HG02798 (cell line): ENCODE results near the gene WDR7.

Experiments
- ATAC-seq: cut with Tn5 transposase; IDR thresholded peaks from one replicate; pipeline ENCODE4 v1.9.1; 2021; ENCODE audit warnings: mild to moderate bottlenecking; ENCODE audit not compliant: unreplicated experiment, poor library complexity

Gene WDR7

DNA sequence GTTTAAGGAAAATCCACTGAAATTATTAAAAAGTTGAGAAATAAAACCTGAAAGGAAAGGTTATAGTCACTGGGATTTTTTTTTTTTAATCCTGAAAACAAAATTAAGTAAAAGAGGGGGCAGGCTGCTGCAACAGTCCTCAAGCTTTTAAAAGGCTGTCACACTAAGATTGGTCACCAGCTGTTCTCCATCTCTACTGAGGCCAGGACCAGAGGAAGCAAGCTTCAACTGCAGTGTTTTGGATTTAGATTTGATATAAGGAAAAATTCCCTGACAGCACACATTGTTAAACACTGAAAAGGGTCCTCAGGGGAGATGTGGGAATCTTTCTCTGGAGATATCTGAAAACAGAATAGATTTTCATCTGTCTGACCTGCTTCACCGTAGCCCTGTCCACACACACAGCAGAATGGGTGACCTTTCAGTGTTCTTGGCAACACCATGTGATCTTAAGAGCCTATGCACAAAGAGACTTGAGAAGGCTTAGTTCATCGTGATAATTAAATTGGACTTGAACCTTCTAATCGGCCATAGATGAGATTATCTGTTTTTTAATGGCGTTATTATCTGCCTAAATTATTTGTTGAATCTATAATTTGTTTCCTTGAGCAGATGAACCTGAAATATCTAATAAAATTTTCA is 363.7 kb downstream of the WDR7 start:
- no peak for ATAC-seq

DNA sequence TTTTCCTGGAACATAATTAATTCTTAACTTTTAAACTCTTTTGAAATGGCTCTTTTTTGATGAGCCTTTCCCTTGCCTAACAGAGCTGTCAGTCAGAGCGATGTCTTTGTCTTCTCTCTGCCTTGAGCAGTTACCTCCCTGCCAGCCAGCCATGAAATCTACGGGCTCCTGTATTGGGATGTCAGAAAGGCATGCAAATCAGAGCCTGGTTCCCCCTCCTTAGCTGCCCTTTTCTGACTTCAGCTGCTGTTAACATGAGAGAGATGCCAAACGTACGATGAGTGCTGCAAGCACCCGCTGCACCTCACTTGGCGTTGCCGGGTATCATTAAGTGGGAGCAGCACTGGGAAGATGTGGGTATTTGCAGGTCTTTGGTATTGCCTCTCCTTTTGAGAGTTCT is 364.3 kb downstream of the WDR7 start:
- no peak for ATAC-seq

DNA sequence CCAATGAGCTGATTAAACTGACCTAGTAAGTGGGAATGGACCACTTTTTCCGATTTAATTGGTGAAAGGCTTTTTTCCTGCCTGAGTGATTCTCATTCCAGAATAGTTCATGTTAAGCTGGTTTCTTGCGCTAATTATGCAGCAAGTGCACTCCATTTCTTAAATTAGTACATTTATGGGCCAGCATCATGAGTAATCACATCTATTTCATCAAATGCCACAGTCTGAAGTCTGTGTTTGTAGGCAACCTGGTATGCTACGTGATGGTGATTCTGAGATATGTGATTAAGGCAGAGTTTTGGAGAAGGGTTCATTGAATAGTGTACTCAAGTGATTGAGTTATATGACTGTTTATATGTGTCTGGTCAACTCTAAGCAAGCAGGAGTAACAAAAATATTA is 367.7 kb downstream of the WDR7 start:
- ATAC-seq, result no peak

DNA sequence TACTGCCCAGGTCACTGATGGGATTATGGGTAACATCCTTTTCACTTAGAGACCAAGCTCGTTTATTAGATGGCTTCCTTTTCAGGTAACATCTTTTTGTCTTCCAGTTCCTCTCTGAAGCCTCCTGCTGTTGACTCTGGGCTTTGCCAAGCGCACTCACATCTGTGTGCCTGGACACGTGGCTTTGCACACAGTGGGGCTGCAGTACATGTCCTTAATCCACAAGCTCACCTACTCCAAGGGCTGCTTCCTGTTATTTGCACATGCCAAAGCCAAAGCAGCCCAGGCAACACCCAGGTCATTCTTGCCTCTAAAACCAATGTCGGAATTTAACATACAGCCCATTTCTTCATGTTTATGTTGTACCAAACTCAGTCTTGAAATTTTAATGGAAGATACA is 371.6 kb downstream of the WDR7 start:
- ATAC-seq, result no peak

DNA sequence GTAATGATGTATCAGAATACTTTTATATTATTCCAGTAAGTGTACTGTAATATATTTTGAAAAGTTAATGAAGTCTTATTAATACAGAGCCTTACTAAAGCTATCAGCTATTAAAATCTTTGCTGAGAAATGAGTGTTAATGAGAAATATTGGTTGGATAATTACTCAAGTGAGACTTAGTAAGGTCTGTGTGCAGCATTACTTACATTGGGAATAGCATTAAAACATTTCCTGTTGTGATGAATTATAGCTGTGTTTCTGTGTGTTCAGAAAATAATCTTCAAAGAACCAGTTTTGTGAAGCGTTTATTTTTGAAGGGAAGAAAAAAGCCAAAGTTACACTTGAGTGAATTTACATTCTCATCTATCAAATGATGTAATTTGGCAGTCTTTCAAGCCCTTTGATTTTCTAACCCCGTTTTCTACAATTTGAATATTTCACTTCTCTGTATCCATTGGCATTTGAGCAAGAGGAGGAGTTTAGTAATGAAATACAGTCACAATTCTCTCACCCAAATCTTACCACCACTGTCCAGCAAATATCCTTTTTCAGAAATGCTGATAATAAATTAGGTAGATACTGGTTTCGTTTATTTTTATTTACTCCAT is 372.2 kb downstream of the WDR7 start:
- ATAC-seq, result no peak

DNA sequence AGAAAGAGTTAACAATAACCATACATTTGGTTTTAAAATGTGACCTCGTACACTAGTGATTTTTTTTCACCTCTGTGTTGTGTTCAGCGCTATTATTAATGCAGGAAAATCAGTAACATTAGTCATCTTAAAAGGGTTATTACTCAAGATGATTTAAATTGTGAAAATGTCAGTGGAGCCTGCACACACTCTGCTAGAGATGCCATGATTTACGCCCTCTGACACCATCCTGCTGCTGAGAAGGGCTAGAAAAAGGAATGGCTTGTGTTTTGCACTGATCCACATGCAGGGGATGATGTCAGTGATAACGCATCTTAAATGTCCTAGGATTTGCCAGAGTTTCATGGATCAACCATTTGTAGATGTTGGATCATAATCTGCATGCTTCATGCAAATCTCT is 374.4 kb downstream of the WDR7 start:
- ATAC-seq, result no peak

DNA sequence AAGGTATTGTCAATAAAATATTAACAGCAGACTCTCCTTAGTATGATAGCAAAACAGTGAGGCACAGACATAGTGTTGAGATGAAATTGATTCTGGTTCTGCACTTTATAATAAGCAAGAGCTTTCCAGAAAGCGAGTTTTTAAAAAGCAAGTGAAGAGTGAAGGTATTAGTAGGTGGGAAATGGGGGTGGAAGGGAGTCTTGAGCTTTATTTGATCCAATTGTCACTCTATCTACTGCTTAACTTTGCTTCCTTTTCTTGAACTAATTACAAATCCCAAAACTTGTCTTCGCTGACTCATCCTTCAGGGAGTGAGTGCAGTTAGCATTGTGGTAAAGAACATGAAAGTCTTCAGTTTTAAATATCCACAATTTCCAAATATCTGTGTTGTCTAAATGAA is 375.2 kb downstream of the WDR7 start:
- no peak for ATAC-seq

DNA sequence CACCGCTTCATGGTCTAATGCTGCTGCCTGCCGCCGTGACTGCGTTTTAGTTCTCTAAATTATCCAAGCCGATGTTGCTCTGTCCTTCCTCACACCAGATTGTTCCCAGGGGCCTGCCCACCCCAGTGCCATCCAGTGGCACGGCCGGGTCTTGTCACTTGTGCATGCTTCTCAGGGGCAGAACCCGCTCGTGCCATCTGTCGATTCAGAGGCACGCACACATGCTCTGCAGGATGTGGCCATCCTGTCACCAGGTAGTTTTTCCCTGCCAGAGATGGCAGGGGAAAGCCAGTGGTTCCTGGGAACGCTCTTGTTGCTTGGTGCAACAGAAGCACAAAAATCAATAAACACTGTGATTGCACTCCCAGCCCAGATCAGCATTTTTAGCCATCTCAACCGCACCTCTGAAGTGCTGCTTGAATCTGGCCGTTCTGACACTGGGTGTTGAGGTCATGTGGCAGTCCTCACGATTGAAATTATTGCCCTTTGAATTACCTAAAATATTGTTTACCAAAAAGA is 376.1 kb downstream of the WDR7 start:
- ATAC-seq, result no peak

DNA sequence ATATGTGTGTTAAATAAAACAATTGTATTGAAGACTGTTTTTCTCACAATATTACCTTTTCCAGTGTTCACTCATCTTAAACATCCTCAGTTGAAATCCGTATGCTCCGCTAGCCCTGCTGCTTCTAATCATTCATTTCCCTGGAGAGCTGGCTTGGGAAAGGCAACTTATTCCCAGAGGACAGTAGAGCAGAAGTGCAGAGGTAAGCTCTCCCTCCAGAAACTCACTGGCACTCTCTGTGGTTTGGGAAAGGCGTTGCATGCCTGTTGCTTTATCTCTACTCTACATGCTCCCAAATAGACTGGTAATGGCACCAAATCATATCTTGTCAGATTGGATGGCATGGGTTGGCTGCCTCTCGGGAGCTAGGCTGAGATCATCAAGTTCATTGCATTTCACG is 378.6 kb downstream of the WDR7 start:
- ATAC-seq, result no peak

DNA sequence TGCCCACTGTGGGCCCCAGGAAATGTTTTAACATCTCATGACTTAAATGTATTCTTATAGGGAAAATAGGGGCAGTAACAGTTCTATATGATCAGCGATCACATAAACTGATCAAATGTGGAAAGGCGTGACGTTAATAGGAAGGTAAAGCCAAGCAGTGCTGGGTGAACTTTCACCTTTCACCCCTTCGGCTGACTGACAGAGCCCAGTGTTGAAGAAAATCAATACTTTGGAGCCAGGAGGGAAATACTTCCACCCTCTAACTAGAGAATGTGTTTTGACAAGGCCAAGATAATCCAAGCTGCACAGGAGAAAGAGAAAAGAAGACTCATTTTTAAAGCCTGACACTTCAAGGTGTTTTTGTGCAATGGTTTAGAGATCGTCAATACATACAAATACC is 379.3 kb downstream of the WDR7 start:
- ATAC-seq, result no peak

DNA sequence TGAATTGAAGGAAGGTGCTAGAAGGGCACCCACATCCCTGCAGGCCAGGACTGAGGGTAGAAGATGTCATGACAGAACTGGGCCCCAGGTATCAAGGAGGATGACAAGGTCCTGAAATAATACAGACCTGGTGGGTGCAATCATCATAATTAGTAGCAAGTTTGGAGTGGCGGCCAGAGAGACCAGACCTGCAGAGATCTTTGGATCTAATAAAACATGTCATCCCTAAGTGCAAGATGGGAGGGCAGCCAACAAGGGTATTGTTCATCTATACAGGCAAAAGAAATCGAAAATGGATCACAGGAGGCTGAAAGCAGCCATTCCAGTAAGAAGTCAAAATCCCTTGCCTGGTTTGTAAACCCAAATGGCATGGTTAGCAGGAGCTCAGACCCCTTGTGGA is 384.4 kb downstream of the WDR7 start:
- no peak for ATAC-seq

DNA sequence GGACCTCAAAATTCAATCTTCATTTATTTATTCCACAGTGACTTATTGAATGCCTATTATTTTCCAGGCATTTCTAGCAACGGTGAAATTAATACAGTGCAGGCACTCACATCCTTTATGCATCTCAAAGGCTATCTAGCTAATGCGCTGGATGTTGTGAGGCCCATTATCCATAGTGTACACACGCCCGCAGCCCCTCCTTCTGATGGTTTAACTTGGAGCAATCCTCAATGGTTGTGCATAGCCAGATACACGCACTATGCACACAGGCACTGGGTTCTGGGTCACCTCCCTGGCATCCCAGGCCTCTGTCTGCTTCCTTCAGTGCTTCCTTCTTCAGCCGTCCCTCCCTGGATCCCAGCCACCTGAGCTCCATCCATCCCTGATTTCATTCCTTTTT is 387.2 kb downstream of the WDR7 start:
- no peak for ATAC-seq

DNA sequence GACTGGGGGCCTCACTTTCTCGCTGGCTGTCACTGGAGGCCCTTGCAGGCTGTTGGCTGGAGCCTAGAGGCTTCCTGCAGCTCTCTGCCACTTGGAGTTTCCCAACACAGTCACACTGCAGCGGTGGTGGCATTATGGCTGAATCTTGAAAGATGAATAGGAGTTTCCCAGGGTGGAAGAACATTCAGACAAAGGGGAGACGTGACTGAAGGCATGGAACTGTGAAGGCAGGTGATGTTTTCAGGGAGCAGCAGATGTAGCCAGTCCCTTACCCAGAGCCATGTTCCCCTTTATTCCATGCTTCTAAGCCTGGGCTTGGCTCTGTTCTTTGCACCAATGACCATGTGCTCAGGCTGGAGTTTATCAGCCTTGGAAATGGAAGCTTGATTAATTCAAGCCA is 389.0 kb downstream of the WDR7 start:
- no peak for ATAC-seq

DNA sequence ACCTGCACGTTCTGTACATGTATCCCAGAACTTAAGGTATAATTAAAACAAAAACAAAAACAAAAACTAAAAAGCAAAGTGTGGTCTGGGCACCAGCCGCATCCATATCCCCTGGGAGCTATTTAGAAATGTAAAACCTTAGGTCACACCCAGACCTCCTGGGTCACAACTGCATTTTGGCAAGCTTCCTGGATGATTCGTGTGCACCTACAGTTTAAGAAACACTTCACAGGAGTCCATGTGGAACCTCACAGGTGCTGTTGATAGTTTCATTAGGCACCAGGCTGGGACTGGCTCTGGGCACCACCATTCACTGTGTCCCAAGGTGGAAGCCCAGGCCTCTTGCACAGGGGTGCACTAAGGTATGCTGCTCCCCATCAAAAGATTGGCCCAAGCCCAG is 392.1 kb downstream of the WDR7 start:
- no peak for ATAC-seq

DNA sequence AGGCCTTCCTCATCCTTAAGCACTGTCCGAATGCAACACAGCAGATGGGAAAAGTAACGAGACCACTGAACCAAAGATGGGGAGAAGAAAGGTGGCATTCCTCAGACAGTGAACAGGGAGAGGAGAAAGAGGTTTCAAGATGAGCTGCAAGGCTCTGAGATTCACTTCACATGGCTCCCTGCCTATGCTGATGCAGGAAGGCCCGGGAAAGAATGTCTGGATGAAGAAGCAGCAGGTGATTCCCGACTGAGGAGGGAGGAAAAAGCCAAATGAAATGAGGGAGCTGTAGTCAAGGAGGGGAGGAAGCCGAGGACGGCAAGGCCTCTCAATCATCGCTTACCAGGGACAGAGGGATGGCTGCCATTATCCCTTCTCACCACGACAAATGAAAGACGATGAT is 397.2 kb downstream of the WDR7 start:
- ATAC-seq, result no peak

DNA sequence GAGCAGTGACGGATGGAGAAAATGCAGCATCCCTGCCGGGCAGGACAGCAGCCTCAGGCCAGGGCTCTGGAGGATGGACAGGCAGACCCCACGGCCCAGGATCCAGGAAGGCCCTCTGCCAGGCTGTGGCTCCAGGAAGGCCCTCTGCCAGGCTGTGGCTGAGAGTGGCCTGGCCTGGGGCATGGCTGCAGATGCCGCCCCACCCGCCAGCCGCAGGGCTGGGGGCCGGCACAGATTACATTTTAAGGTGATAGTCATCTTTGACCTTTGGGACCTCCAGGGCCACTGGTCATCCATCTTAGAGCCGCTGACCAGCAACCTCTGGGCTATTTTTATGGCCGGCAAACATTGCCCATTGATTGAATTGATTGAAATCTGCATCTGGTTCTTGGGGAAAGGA is 397.7 kb downstream of the WDR7 start:
- ATAC-seq, result no peak

DNA sequence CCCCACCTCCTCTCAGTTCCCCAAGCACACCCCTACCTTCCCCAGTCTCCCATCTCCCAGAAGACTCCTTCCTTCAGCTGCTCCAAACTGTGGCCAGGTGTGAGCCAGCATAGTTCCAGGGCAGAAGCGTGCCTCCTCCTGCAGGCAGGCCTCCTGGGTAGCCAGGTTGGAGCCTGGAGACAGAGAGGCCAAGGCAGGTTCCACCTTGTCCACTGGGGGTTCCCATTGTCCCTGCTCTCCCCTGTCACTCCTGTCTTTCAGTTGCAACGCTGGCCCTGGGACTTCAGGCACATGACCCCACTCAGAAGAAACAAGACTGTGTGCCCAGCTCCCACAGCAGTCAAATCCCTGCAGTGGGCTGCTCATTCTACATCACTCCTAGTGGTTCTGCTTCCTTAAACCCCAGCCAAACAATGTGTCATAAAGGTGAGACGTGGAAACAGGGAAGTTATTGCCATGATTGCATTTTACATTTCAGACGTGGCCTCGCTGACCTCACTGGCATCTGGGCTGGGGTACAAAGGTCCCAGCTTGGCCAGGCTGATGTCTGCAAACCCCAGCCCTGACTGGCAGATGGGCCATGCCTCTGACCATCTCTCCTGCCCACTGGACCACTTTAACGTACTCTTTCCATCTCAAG is 399.3 kb downstream of the WDR7 start:
- no peak for ATAC-seq

DNA sequence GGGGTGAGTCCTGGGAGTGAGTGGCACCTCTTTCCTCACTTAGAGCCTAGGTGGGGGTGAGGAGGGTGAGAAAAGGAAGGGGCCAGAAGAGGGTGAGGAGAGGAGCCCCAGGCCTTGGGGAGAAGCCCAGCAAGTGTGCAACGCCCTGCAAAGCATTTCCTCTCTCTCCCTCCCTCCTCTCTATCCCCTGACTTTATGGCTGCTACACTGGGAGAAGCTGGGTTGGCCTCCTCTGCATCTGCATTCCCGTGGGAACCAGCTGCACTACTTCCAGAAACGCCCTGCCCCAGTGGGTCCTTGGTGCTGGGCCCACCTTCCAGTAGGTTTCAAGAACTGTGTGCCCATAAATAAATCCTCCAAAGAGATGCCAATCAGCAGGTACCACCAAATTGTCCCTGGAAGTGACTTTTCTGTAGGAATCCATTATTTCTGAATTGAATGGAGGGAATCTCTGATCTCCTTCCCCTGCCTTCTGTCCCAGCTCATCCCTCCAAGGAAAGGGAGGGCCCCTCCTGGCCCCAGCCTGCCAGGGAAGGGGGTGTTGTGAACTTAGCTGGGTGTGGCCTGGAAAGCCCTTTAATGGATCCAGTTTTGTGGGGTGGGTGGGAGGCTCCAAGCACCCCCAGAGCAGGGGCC is 400.0 kb downstream of the WDR7 start:
- ATAC-seq, result no peak

DNA sequence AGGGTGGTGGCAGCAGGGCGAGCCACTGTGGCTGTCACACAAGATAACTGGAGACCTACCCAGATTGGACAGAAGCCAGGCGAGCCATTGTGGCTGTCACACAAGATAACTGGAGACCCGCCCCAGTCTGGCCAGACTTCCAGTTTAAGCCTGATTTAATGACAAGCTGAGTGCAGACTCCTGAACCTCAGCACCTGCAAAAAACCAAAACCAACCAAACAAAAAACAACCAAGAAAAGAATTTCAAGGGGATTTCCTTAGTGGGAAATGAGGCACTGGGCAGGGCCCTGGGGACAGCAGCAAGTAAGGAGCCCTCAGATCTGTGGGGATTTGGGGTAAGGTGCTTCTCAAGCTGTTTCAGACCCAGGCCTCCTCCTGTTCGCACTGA is 400.5 kb downstream of the WDR7 start:
- ATAC-seq, result peak; percentile 69

DNA sequence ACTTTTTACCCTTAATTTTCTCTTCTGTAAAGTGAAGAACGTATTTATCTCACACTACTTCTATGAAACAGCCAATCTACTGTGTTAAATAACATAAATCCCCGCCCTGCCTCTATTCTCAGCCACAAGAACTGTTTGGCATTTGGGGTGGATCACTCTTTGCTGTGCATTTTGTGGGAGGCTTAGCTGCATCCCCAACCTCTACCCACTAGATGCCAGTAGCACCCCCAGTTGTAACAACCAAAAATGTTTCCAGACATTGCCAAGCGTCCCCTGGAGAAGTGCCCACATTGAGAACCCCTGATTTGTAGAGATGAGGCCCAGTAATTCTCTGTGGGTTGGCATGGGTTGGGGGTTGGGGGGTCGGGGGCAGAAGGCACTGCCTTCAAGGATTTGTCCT is 401.0 kb downstream of the WDR7 start:
- peak; percentile 38 for ATAC-seq

DNA sequence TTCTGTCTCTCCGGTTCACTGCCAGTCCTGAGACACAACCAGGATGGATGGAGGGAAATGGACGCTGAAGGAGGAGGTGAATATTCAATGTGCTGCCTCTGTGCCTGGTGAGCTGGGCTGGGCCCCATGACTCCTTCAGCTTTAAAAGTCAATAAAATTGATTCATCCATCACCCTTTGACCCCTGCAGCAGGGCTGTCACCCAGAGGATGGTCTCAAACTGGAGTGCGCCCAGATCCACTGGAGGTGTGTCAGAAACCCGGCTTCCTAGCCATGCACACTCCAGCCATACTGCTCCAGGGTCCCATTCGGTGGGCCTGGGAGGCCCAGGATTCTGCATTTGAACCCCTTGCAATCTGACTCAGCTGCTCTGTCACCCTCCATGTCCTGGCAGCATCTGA is 401.6 kb downstream of the WDR7 start:
- ATAC-seq, result no peak
